Ovary (tissue), 3 donors: ENCODE results near the gene RHOC.

Experiments
- CTCF ChIP-seq, 3 donors: fragments of 450-650 bp in 2 of 3; fragments of 200-600 bp in 1 of 3; IDR thresholded peaks; one replicate each; pipeline versions ENCODE4 v1.5.1 to v1.8.0; 2016 to 2022; ENCODE audit warnings: antibody characterized with exemption in 3 of 3, mild to moderate bottlenecking in 1 of 3
- EP300 ChIP-seq: sonication (generic); formaldehyde crosslinking; IDR thresholded peaks from one replicate; pipeline ENCODE4 v1.6.1; 2017; ENCODE audit warnings: antibody characterized with exemption
- POLR2A ChIP-seq: fragments of 450-650 bp; IDR thresholded peaks from one replicate; pipeline ENCODE4 v1.6.1; 2017; ENCODE audit warnings: antibody characterized with exemption, mild to moderate bottlenecking, moderate library complexity
- donor health status: DM: no; HTN: no; CAD: no.

- no peak for TF ChIP-seq EP300
- TF ChIP-seq CTCF (IDR thresholded peaks at IDR 0.05), result peak; percentile 91 to 94 (median 91)
- no peak for TF ChIP-seq POLR2A
These were observed 9.3 kb upstream of the RHOC start for GRCh38 chr1:112716133-112716720.
